GM21423 (cell line): ENCODE measurements around the gene OGFR.

Experiments
- ATAC-seq: cut with Tn5 transposase; IDR thresholded peaks from one replicate; pipeline ENCODE4 v1.9.1; 2021; ENCODE audit warnings: mild to moderate bottlenecking, moderate library complexity; ENCODE audit not compliant: unreplicated experiment

OGFR gene

GRCh38 chr20:62782149-62782892 is 22.3 kb upstream of the OGFR start:
- no peak for ATAC-seq

- ATAC-seq: no peak
These were observed 21.7 kb upstream of the OGFR start for GRCh38 chr20:62782893-62783278.

GRCh38 chr20:62784497-62784896 is 20.1 kb upstream of the OGFR start:
- ATAC-seq: no peak

GRCh38 chr20:62785393-62785792 is 19.2 kb upstream of the OGFR start:
- ATAC-seq: no peak

GRCh38 chr20:62786157-62786556 is 18.5 kb upstream of the OGFR start:
- ATAC-seq: no peak

GRCh38 chr20:62787321-62787720 is 17.3 kb upstream of the OGFR start:
- ATAC-seq: no peak

GRCh38 chr20:62787866-62788265 is 16.8 kb upstream of the OGFR start:
- ATAC-seq: no peak

GRCh38 chr20:62788607-62789006 is 16.0 kb upstream of the OGFR start:
- no peak for ATAC-seq

- no peak for ATAC-seq
These were observed 14.6 kb upstream of the OGFR start for GRCh38 chr20:62790075-62790474.

GRCh38 chr20:62791301-62792181 is 13.1 kb upstream of the OGFR start:
- ATAC-seq: no peak

GRCh38 chr20:62792182-62792939 is 12.3 kb upstream of the OGFR start:
- no peak for ATAC-seq

GRCh38 chr20:62792940-62793756 is 11.5 kb upstream of the OGFR start:
- no peak for ATAC-seq

GRCh38 chr20:62793757-62794006 is 11.0 kb upstream of the OGFR start:
- no peak for ATAC-seq

- peak; percentile 67 for ATAC-seq
These were observed 10.5 kb upstream of the OGFR start for GRCh38 chr20:62794007-62794724.

- ATAC-seq: no peak
These were observed 9.4 kb upstream of the OGFR start for GRCh38 chr20:62795023-62795761.

GRCh38 chr20:62796699-62797491 is 7.7 kb upstream of the OGFR start:
- no peak for ATAC-seq

- no peak for ATAC-seq
These were observed 6.7 kb upstream of the OGFR start for GRCh38 chr20:62797671-62798532.

GRCh38 chr20:62799036-62799435 is 5.6 kb upstream of the OGFR start:
- ATAC-seq: no peak
